H1 (cell line): Measurements from ENCODE around the gene CADPS. TPM values are rescaled to one million over a fixed set of nuclear protein-coding genes. Genes with fewer than 3 reads are reported as not detected.

Source experiments
- polyA plus RNA-seq, 7 experiments: library from polyadenylated mRNA; depleted of rRNA in 3 of 7; stranded (reverse) in 5 of 7; unstranded in 2 of 7; fragments of >200 nt in 5 of 7; fragments of 200-250 nt in 2 of 7; gene quantifications; 1 replicate in 5 of 7; 2 replicates in 1 of 7; 4 replicates in 1 of 7; pipeline versions ENCODE4 v1.2.1 to v1.2.3, GENCODE V29; 2011 to 2013; ENCODE audit warnings: missing spikeins in 2 of 7, mixed read lengths in 2 of 7
- small RNA-seq: library from polyadenylated mRNA; stranded (forward); fragments of <200 nt; extraction: miRNeasy Mini kit (QIAGEN cat#:217004); gene quantifications from one replicate; pipeline ENCODE3, GENCODE V24; 2013; ENCODE audit not compliant: insufficient read depth
- total RNA-seq: library from RNA; stranded (reverse); fragmentation: NEBNext Ultra II Directional; extraction: Animal tissue kit (Norgen Biotek cat#: 25700); gene quantifications from 2 replicates; pipeline ENCODE4 v1.2.1, GENCODE V29; 2021

CADPS gene
- total and polyA plus RNA-seq, 2 of the 8 experiments (the other 6 are each of a cell fraction or from before 2014, with no cell fraction given): 7.1 to 10.2 TPM

Small RNA genes within 50 kb of the gene (small RNA-seq; reads per million reads assigned to genes)
- gene RN7SL863P (not detected), gene RNU6-139P (not detected)
